Vagina (tissue), 2 donors: ENCODE data around the gene PRR5. TPM values are rescaled to one million over a fixed set of nuclear protein-coding genes. Genes with fewer than 3 reads are reported as not detected.

Experiments used
- DNase-seq, 2 donors: peaks; one replicate each; pipeline ENCODE4 v3.0.0-alpha.2; 2017; ENCODE audit errors: extremely low spot score in 2 of 2
- H3K27ac ChIP-seq: fragments of 200-600 bp; sonication (generic); one replicate; pipeline ENCODE4 v1.5.1; 2019
- H3K27me3 ChIP-seq: fragments of 200-600 bp; sonication (generic); one replicate; pipeline ENCODE4 v1.5.1; 2019
- H3K36me3 ChIP-seq, 2 donors: fragments of 200-600 bp; sonication (generic); one replicate each; pipeline ENCODE4 v1.5.1; 2017 to 2019
- H3K4me1 ChIP-seq: fragments of 200-600 bp; sonication (generic); one replicate; pipeline ENCODE4 v1.5.1; 2019
- H3K4me3 ChIP-seq, 2 donors: fragments of 200-600 bp; sonication (generic); 1 replicate in 1 of 2; 2 replicates in 1 of 2; pipeline ENCODE4 v1.5.1; 2016 to 2019
- H3K9me3 ChIP-seq: fragments of 200-600 bp; sonication (generic); one replicate; pipeline ENCODE4 v1.5.1; 2019
- CTCF ChIP-seq, 3 experiments: fragments of 450-650 bp in 2 of 3; fragments of 200-600 bp in 1 of 3; sonication (generic) in 1 of 3; IDR thresholded peaks; one replicate each; pipeline ENCODE4 v1.5.1; 2017 to 2019; ENCODE audit warnings: antibody characterized with exemption in 3 of 3, mild to moderate bottlenecking in 2 of 3, moderate library complexity in 2 of 3
- POLR2A ChIP-seq, 2 donors: fragments of 450-650 bp; IDR thresholded peaks; one replicate each; pipeline ENCODE4 v1.6.1; 2017; ENCODE audit warnings: antibody characterized with exemption in 2 of 2, mild to moderate bottlenecking in 2 of 2, moderate library complexity in 2 of 2
- POLR2AphosphoS5 ChIP-seq, 2 donors: sonication (generic); formaldehyde crosslinking; IDR thresholded peaks; one replicate each; pipeline ENCODE4 v1.9.0; 2017; ENCODE audit warnings: antibody characterized with exemption in 2 of 2, mild to moderate bottlenecking in 2 of 2, low read depth in 1 of 2; ENCODE audit not compliant: insufficient read depth in 1 of 2
- intact Hi-C: fragments of 100-400 bp; cut with DNase I; formaldehyde crosslinking; loops from one replicate; pipeline ENCODE4 v1.15.1; 2023
- total RNA-seq: library from RNA; depleted of rRNA; stranded (reverse); fragments of >200 nt; gene quantifications from one replicate; pipeline ENCODE4 v1.2.3, GENCODE V29; 2016

The PRR5 gene
- total RNA-seq, 1 donor from 2014 or later: 36.8 TPM

DNA sequence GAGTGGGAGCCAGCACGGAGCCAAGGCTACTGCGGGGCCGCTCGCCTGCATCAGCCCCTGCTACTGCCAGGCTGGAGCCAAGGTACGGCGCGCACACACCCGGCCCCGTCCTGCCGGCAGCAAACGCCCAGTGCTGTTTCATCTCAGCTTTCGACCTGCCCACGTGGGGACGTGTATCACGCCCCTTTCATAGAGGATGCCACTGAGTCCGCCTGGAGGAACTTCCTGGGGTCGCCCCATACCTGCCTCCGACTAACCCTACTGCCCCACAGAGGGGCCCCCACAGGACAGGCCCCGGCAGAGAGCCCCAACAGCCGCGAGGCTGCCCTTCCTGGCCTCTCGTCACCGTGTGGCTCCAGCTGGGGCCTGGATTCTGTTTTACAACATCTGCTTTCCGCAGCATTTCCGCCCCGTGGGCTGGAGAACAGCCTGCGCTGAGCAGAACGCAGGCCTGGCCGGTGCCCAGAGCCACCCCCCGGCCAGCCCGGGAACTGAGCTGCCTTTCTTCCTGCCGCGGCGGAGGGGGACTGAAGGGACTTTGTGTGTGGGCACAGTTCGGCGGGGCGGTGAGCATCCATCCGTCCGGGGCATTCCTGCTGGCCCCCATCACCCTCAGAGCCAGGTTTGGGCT, 27.5 kb downstream of the PRR5 start:
- intact Hi-C loops: loop anchor here (5.0 kb wide), 1 partner anchor 32 kb away; no protein-coding TSS in a partner anchor
- Histone ChIP-seq H3K4me1 (peaks cover 28% of the 10 kb centered on the region), H3K4me3 (peak overlapping the region; percentile 0 to 37), H3K9me3 (no peaks in the 10 kb centered on the region), H3K36me3 (peaks cover 0 to 5% of the 10 kb centered on the region in 2 donors), H3K27me3 (no peaks in the 10 kb centered on the region), H3K27ac (peak overlapping the region; percentile 57)
- no peak for DNase-seq
- TF ChIP-seq POLR2AphosphoS5 (IDR thresholded peaks at IDR 0.05; ENCODE audit: insufficient read depth in 1 of 2, low read depth in 1 of 2) (peak in 1 of 2 donors; percentile 73), CTCF (IDR thresholded peaks at IDR 0.05) (peak in 1 of 3 experiments; percentile 19), POLR2A (IDR thresholded peaks at IDR 0.05) (no peak)

- Histone ChIP-seq H3K4me1 (peaks cover 28% of the 10 kb centered on the region), H3K4me3 (peak overlapping the region in 1 of 2 donors; percentile 37), H3K9me3 (no peaks in the 10 kb centered on the region), H3K36me3 (peaks cover 0 to 3% of the 10 kb centered on the region in 2 donors), H3K27ac (peak overlapping the region; percentile 57), H3K27me3 (no peaks in the 10 kb centered on the region)
- no peak for DNase-seq
- intact Hi-C loops: loop anchor here (5.0 kb wide), 1 partner anchor 33 kb away; no protein-coding TSS in a partner anchor
- TF ChIP-seq POLR2AphosphoS5 (IDR thresholded peaks at IDR 0.05; ENCODE audit: insufficient read depth in 1 of 2, low read depth in 1 of 2): no peak
- TF ChIP-seq POLR2A (IDR thresholded peaks at IDR 0.05): no peak
- no peak for TF ChIP-seq CTCF (IDR thresholded peaks at IDR 0.05)
Observed at GRCh38 chr22:44730022-44730393, 28.0 kb downstream of the PRR5 start.

GRCh38 chr22:44730490-44731356, 28.7 kb downstream of the PRR5 start:
- intact Hi-C loops: loop anchor here (5.0 kb wide), 1 partner anchor 33 kb away; no protein-coding TSS in a partner anchor
- Histone ChIP-seq H3K36me3 (no peaks in the 10 kb centered on the region), H3K4me3 (no peak overlapping the region), H3K27me3 (no peaks in the 10 kb centered on the region), H3K9me3 (no peaks in the 10 kb centered on the region), H3K27ac (peak overlapping the region; percentile 57), H3K4me1 (peaks cover 28% of the 10 kb centered on the region)
- TF ChIP-seq POLR2A (IDR thresholded peaks at IDR 0.05): no peak
- no peak for TF ChIP-seq POLR2AphosphoS5 (IDR thresholded peaks at IDR 0.05; ENCODE audit: insufficient read depth in 1 of 2, low read depth in 1 of 2)
- TF ChIP-seq CTCF (IDR thresholded peaks at IDR 0.05): no peak
- DNase-seq: no peak

DNA sequence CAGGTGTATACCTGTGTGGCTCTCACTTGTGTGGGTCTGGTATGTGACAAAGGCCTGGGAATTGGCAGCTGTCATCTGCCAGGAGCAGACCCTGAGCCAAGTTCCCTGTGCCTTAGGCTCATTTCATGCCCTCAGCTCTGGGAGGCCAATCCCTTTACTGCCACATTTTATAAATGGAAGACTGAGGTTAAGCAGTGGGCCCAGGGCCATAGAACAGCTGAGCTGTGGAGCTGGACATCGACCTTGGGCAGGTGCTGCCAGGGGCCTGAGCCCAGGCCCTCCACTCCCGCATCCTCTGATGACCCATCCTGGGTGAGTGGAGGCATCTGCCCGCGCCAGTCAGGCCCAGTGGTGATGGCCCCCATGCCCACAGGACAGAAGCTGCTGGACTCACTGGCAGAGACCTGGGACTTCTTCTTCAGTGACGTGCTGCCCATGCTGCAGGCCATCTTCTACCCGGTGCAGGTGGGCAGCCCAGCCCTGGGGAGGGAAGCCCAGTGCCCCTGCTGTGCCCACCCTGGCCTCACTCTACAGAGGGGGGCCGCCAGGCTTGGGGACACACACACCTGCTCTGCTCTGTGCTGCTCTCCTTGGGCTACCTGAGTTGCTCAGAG, 29.5 kb downstream of the PRR5 start:
- Histone ChIP-seq H3K27me3 (no peaks in the 10 kb centered on the region), H3K27ac (no peak overlapping the region), H3K4me1 (peaks cover 28% of the 10 kb centered on the region), H3K4me3 (no peak overlapping the region), H3K36me3 (no peaks in the 10 kb centered on the region), H3K9me3 (no peaks in the 10 kb centered on the region)
- TF ChIP-seq POLR2AphosphoS5 (IDR thresholded peaks at IDR 0.05; ENCODE audit: insufficient read depth in 1 of 2, low read depth in 1 of 2) (no peak), CTCF (IDR thresholded peaks at IDR 0.05) (no peak), POLR2A (IDR thresholded peaks at IDR 0.05) (no peak)
- intact Hi-C loops: loop anchor here (5.0 kb wide), 1 partner anchor 34 kb away; no protein-coding TSS in a partner anchor
- DNase-seq: no peak
